ENCODE data around the gene AACS. TPM values are rescaled to one million over a fixed set of nuclear protein-coding genes. Genes with fewer than 3 reads are reported as not detected.
A peak's percentile ranks its signal among the peaks of the same experiment; 100 is the strongest.

The AACS gene, protein sequence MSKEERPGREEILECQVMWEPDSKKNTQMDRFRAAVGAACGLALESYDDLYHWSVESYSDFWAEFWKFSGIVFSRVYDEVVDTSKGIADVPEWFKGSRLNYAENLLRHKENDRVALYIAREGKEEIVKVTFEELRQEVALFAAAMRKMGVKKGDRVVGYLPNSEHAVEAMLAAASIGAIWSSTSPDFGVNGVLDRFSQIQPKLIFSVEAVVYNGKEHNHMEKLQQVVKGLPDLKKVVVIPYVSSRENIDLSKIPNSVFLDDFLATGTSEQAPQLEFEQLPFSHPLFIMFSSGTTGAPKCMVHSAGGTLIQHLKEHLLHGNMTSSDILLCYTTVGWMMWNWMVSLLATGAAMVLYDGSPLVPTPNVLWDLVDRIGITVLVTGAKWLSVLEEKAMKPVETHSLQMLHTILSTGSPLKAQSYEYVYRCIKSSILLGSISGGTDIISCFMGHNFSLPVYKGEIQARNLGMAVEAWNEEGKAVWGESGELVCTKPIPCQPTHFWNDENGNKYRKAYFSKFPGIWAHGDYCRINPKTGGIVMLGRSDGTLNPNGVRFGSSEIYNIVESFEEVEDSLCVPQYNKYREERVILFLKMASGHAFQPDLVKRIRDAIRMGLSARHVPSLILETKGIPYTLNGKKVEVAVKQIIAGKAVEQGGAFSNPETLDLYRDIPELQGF
- total RNA-seq (10 to 100 TPM; 16.6 to 27.4 TPM), polyA plus RNA-seq (1 to 10 TPM; 6.6 to 7.7 TPM)
- long read RNA-seq, donor 1, transcript AACS-201 (18 exons, 3,316 nt) = major isoform, 23 of 38 reads
- long read RNA-seq, donor 1, partial matches to known transcripts = 6 of 38 reads
- long read RNA-seq, donor 1, other reads (novel, unspliced or antisense) = 9 of 38 reads
- long read RNA-seq, donor 2, partial matches to known transcripts = 4 of 10 reads
- long read RNA-seq, donor 2, other reads (novel, unspliced or antisense) = 3 of 10 reads

DNA sequence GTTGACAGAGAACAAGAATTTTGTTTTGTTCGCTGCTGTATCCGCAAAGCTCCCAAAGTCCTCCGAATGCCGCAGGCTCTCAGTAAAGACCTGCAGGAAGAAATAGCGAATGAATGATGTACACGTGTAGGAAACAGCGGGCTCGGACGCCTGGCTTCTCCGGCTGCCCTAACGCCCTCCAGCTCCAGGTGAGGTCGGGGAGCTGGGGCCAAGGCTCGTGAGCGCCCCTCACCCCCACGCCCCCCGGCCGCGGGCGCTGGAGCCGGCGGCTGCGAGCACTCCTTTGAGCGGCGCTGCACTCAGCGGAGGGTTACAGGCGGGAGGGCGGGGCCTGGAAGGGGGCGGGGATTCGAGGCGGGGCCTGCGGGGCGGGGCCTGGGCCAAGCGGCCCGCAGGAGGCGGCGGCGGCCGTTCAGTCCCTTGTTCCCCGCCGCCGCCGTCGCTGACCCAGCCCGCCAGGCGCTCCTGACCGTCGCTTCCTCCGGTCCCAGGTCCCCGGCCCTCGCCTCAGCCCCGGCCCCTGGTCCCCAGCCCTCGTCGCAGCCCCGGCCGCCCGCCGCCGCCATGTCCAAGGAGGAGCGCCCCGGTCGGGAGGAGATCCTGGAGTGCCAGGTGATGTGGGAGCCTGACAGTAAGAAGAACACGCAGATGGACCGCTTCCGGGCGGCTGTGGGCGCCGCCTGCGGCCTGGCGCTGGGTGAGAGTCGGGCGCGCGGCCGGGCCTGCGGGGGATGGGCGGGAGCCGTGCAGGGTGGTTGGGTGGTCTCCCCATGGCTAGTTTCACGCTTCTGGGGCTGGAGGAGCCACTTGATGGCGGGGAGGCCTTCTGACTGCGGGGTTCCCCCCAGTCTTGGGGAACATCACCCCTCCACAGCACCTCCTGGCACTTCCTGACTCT, at the start of gene AACS:
Gene AACS, plus strand, starts transcription at position 415 of the 898 bp plus-strand sequence. Its CDS starts 150 bp downstream, at position 565.
- no peaks in the 10 kb centered on the region for H3K4me1 ChIP-seq (ENCODE audit: control insufficient read depth in 1 of 2, insufficient read depth in 2 of 2, low read length in 2 of 2)
- peak; percentile 83 to 93 for DNase-seq
- WGBS, 2 donors = 0% methylated on average over 65 to 80 of the region's 80 CpGs
- no peaks in the 10 kb centered on the region for H3K27me3 ChIP-seq (ENCODE audit: control insufficient read depth in 1 of 2, insufficient read depth in 2 of 2, low read length in 1 of 2)
- intact Hi-C loops (cut with DNase I) = loop anchor here in 1 of 2 donors (1.0 kb wide), 1 partner anchor 16 kb away; no protein-coding TSS in a partner anchor
- no peaks in the 10 kb centered on the region for H3K9me3 ChIP-seq (ENCODE audit: control insufficient read depth, low read length)
- peak within 1 kb of the TSS; percentile 82 to 84 for H3K4me3 ChIP-seq (ENCODE audit: low read length in 2 of 2)
- H3K36me3 ChIP-seq (ENCODE audit: control insufficient read depth in 1 of 2, insufficient read depth in 2 of 2, low read length in 1 of 2) = no peaks in the 10 kb centered on the region
- H3K27ac ChIP-seq (ENCODE audit: low read depth in 1 of 2, low read length in 2 of 2) = no peak within 1 kb of the TSS
- ATAC-seq (ENCODE audit: low FRiP score) = peak; percentile 97

DNA sequence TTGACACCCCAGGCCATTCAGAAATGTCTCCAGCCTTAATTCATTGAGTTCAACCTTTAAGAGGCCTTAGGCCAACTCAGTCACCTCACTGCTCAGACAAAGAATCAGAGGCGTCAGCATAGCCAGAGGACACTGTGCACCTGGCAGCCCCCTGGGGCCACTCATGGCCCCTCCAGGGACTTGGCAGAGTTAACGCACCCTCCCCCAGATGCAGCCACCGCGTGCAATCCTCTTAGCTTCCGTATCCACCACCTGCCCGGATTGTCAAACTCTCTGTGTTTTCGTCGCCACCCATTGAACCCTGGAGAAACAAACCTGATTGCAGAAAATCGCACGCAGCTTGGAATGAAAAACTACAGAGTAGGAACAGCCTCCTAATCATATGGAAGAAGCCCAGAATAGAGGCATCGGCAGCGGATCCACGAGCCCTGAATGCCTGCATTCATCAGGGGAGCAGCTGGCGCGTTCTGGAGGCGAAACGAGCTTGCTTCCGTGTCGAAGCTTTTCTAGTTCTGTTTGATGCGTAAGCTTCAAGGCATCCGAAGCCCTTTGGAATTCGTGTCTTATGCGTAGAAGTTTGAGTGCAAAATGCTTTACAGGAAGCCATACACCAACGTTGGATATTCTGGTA, 49.4 kb upstream of the AACS start:
- Histone ChIP-seq H3K36me3 (ENCODE audit: control insufficient read depth in 1 of 2, insufficient read depth in 2 of 2, low read length in 1 of 2) (no peaks in the 10 kb centered on the region), H3K4me3 (ENCODE audit: low read length in 2 of 2) (no peak overlapping the region), H3K9me3 (ENCODE audit: control insufficient read depth, low read length) (no peaks in the 10 kb centered on the region), H3K27ac (ENCODE audit: low read depth in 1 of 2, low read length in 2 of 2) (no peak overlapping the region), H3K4me1 (ENCODE audit: control insufficient read depth in 1 of 2, insufficient read depth in 2 of 2, low read length in 2 of 2) (no peaks in the 10 kb centered on the region), H3K27me3 (ENCODE audit: control insufficient read depth in 1 of 2, insufficient read depth in 2 of 2, low read length in 1 of 2) (no peaks in the 10 kb centered on the region)
- intact Hi-C loops (cut with DNase I) = no loop called here
- DNase-seq = peak; percentile 15 to 35
- no peak for ATAC-seq (ENCODE audit: low FRiP score)
- WGBS, 2 donors = 92 to 93% methylated on average over 24 of the region's 24 CpGs

DNA sequence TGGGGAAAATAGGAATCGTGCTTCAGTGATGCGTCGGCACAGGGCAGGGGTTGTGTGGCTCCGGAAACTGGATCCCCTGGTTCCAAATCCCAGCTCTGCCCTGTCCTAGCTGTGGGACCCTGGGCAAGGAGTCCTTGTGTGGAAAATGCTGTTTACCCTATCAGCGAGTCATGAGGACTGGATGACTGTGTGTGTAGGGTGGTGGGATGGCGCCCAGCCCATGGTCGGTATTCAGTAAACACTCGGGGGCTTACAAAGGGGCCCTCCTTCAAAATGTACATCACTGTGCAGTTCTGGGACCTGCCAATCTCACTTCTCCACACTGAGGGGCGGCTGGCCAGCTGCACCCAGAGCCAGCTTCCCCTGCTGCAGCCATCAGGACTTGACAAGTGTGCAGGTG, 47.4 kb upstream of the AACS start:
- 91 to 96% methylated on average over 9 of the region's 9 CpGs for WGBS, 2 donors
- H3K27me3 ChIP-seq (ENCODE audit: control insufficient read depth in 1 of 2, insufficient read depth in 2 of 2, low read length in 1 of 2) = no peaks in the 10 kb centered on the region
- H3K36me3 ChIP-seq (ENCODE audit: control insufficient read depth in 1 of 2, insufficient read depth in 2 of 2, low read length in 1 of 2) = no peaks in the 10 kb centered on the region
- no peak for ATAC-seq (ENCODE audit: low FRiP score)
- H3K4me1 ChIP-seq (ENCODE audit: control insufficient read depth in 1 of 2, insufficient read depth in 2 of 2, low read length in 2 of 2) = no peaks in the 10 kb centered on the region
- DNase-seq = peak in 1 of 2 donors; percentile 31
- H3K4me3 ChIP-seq (ENCODE audit: low read length in 2 of 2) = no peak overlapping the region
- intact Hi-C loops (cut with DNase I) = no loop called here
- no peak overlapping the region for H3K27ac ChIP-seq (ENCODE audit: low read depth in 1 of 2, low read length in 2 of 2)
- no peaks in the 10 kb centered on the region for H3K9me3 ChIP-seq (ENCODE audit: control insufficient read depth, low read length)

DNA sequence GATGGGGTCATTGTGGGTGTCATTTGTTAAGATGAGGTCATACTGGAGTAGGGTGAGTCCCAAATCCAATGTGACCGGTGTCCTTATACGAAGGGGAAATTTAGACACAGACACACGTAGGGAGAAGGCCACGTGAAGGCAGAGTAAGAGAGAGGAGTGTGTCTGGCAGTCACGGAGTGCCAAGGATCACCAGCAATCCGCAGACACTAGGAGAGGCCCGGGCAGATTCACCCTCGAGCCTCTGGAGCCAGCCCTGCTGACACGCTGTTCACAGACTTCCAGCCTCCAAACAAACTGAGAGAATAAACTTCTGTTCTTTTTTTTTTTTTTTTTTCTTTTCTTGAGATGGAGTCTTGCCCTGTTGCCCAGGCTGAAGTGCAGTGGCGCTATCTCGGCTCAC, 46.9 kb upstream of the AACS start:
- intact Hi-C loops (cut with DNase I) = no loop called here
- ATAC-seq (ENCODE audit: low FRiP score) = no peak
- WGBS, 2 donors = 94 to 96% methylated on average over 11 of the region's 11 CpGs

DNA sequence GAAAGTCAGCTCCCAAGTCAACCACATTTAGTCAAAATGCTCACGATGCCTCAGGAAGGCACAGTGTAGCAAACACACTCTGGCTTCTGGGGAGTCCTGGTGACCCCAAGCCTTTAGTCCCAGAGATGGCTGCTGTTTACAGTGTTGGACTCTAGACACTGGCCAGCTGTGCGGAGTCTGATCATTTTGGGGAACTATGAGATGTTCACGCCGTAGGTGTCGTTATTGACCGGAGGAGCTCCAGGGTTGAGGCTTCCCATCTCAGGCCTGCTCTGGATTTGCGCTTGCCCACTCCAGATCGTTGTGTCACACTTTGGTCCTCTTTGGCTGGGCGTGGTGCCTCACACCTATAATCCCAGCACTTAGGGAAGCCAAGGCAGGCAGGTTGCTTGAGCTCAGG, 44.1 kb upstream of the AACS start:
- Histone ChIP-seq H3K4me1 (ENCODE audit: control insufficient read depth in 1 of 2, insufficient read depth in 2 of 2, low read length in 2 of 2) (no peaks in the 10 kb centered on the region), H3K27ac (ENCODE audit: low read depth in 1 of 2, low read length in 2 of 2) (no peak overlapping the region), H3K9me3 (ENCODE audit: control insufficient read depth, low read length) (no peaks in the 10 kb centered on the region), H3K4me3 (ENCODE audit: low read length in 2 of 2) (no peak overlapping the region), H3K27me3 (ENCODE audit: control insufficient read depth in 1 of 2, insufficient read depth in 2 of 2, low read length in 1 of 2) (no peaks in the 10 kb centered on the region), H3K36me3 (ENCODE audit: control insufficient read depth in 1 of 2, insufficient read depth in 2 of 2, low read length in 1 of 2) (no peaks in the 10 kb centered on the region)
- DNase-seq (peak in 1 of 2 donors; percentile 47), ATAC-seq (ENCODE audit: low FRiP score) (no peak)
- 95 to 96% methylated on average over 9 of the region's 9 CpGs for WGBS, 2 donors
- intact Hi-C loops (cut with DNase I) = no loop called here

More for the DNA sequence above, 46.9 kb upstream of the AACS start:
- Histone ChIP-seq H3K4me3 (ENCODE audit: low read length in 2 of 2) (no peak overlapping the region), H3K27ac (ENCODE audit: low read depth in 1 of 2, low read length in 2 of 2) (no peak overlapping the region), H3K4me1 (ENCODE audit: control insufficient read depth in 1 of 2, insufficient read depth in 2 of 2, low read length in 2 of 2) (no peaks in the 10 kb centered on the region), H3K9me3 (ENCODE audit: control insufficient read depth, low read length) (no peaks in the 10 kb centered on the region), H3K27me3 (ENCODE audit: control insufficient read depth in 1 of 2, insufficient read depth in 2 of 2, low read length in 1 of 2) (no peaks in the 10 kb centered on the region), H3K36me3 (ENCODE audit: control insufficient read depth in 1 of 2, insufficient read depth in 2 of 2, low read length in 1 of 2) (no peaks in the 10 kb centered on the region)
- peak in 1 of 2 donors; percentile 33 for DNase-seq

DNA sequence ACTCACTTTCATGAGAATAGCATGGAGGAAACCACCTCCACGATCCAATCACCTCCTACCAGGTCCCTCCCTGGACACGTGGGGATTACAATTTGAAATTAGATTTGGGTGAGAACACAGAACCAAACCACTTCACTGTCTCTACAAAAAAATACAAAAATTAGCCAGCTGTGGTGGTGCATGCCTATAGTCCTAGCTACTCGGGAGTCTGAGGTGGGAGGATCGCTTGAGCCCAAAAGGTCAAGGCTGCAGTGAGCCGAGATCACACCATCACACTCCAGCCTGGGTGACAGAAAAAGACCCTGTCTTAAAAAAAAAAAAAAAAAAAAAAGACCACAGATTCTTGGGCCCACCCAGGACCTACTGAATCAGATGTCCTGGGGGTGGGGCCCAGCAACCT, 43.5 kb upstream of the AACS start:
- no peaks in the 10 kb centered on the region for H3K9me3 ChIP-seq (ENCODE audit: control insufficient read depth, low read length)
- ATAC-seq (ENCODE audit: low FRiP score) = no peak
- DNase-seq = peak in 1 of 2 donors; percentile 3
- no peaks in the 10 kb centered on the region for H3K4me1 ChIP-seq (ENCODE audit: control insufficient read depth in 1 of 2, insufficient read depth in 2 of 2, low read length in 2 of 2)
- no peaks in the 10 kb centered on the region for H3K36me3 ChIP-seq (ENCODE audit: control insufficient read depth in 1 of 2, insufficient read depth in 2 of 2, low read length in 1 of 2)
- WGBS, 2 donors = 86 to 87% methylated on average over 5 of the region's 5 CpGs
- no peaks in the 10 kb centered on the region for H3K27me3 ChIP-seq (ENCODE audit: control insufficient read depth in 1 of 2, insufficient read depth in 2 of 2, low read length in 1 of 2)
- no peak overlapping the region for H3K27ac ChIP-seq (ENCODE audit: low read depth in 1 of 2, low read length in 2 of 2)
- intact Hi-C loops (cut with DNase I) = no loop called here
- no peak overlapping the region for H3K4me3 ChIP-seq (ENCODE audit: low read length in 2 of 2)

DNA sequence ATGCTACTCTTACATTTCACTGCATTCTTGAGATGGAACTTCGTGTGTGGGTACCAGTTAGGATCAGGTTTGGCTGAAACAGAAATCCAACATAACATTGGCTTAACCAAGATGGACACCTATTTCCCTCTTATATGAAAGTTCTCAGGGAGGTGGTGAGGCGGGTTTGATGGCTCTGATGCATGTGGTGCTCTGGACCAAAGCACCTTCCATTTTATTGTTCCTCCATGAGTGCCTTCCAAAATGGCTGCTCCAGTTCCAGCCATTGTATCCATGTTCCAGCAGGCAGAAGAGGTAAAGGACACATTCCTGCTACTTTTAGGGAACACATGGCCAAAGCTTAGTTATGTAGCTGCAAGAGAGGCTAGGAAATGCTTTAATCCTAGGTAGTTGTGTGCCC, 42.2 kb upstream of the AACS start:
- WGBS, 2 donors = 93 to 98% methylated on average over 2 of the region's 2 CpGs
- Histone ChIP-seq H3K9me3 (ENCODE audit: control insufficient read depth, low read length) (no peaks in the 10 kb centered on the region), H3K36me3 (ENCODE audit: control insufficient read depth in 1 of 2, insufficient read depth in 2 of 2, low read length in 1 of 2) (no peaks in the 10 kb centered on the region), H3K4me3 (ENCODE audit: low read length in 2 of 2) (no peak overlapping the region), H3K27ac (ENCODE audit: low read depth in 1 of 2, low read length in 2 of 2) (no peak overlapping the region), H3K4me1 (ENCODE audit: control insufficient read depth in 1 of 2, insufficient read depth in 2 of 2, low read length in 2 of 2) (no peaks in the 10 kb centered on the region), H3K27me3 (ENCODE audit: control insufficient read depth in 1 of 2, insufficient read depth in 2 of 2, low read length in 1 of 2) (no peaks in the 10 kb centered on the region)
- ATAC-seq (ENCODE audit: low FRiP score) (no peak), DNase-seq (no peak)
- intact Hi-C loops (cut with DNase I) = no loop called here
